Ammon's horn (tissue), 1 donor: ENCODE data around the gene AGAP3.

ENCODE experiments used
- DNase-seq: peaks from one replicate; pipeline ENCODE4 v3.0.0-alpha.2; 2016; ENCODE audit warnings: low spot score

AGAP3 gene

DNA sequence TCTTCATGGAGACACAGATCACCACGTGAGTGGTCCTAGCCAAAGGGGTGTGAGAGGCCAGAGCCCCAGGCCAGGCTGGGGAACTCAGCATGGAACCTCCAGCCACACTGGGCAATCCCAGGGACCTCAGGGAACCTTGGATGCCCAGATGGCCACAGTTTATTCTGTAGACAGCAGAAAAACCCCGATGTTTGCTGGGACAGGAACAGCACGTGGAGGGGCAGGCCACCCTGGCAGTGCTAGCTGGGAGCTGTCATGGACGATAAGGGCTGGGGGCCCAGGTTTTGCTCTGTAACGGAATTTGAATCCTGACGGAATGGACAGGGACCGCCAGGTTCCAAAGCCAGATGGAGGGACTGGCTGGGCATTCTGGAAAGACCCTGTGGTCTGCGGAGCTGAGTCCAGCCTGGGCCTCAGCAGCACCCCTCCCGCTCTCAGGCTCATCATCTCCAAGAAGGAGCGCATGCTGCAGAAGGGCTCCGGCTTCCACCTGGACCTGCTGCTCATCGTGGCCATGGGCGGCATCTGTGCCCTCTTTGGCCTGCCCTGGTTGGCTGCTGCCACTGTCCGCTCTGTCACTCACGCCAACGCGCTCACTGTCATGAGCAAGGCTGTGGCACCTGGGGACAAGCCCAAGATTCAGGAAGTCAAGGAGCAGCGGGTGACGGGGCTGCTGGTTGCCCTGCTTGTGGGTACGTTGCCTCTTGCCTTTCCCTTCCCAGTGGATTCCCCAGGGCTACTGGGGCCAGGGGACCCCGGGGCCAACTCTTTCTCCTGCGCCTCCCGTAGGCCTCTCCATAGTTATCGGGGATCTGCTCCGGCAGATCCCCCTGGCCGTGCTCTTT, 11.2 kb upstream of the AGAP3 start:
- no peak for DNase-seq

GRCh38 chr7:151075662-151075971, 10.7 kb upstream of the AGAP3 start:
- no peak for DNase-seq

GRCh38 chr7:151075978-151076426, 10.3 kb upstream of the AGAP3 start:
- no peak for DNase-seq

GRCh38 chr7:151076863-151077704, 9.2 kb upstream of the AGAP3 start:
- DNase-seq: no peak

- DNase-seq: no peak
These were observed 8.5 kb upstream of the AGAP3 start for GRCh38 chr7:151077705-151078232.

DNA sequence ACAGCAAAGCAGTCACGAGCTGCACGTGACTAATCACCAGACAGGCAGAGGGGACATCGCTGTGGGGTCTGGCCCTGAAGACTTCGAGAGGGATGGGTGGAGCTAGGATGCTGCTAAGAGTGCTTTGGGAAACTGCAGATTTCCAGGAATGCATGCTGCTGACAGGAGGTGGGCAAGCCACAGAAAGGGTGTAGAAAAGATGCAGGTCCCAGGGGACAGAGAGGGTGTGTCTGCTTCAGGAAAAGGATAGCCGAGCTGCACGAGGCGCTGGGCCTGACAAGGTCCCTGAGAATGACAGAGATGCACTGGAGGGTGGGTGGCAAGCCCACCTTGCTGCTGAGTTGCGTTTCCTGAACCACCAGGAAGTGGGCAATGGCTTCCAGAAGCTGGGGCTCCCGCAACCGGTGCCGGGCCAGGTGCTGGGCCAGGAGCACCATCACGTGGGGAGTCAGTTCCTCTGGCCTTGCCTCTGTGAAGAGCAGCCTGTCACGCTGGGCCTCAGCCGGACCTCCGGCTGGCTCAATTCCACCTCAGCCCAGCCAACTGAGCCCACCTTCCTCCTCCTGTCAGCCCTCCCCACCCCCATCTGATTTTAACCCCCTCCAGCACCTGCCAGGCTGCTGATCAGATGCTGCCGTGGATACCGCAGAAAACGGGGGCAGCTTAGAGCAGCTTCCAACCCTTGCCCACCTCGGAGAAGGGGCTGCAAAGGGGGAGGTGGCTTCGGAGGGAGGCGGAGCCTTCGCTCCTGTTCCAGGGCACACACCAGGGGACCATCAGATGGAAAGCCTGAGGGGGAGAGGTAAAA, 7.8 kb upstream of the AGAP3 start:
- DNase-seq: no peak

DNA sequence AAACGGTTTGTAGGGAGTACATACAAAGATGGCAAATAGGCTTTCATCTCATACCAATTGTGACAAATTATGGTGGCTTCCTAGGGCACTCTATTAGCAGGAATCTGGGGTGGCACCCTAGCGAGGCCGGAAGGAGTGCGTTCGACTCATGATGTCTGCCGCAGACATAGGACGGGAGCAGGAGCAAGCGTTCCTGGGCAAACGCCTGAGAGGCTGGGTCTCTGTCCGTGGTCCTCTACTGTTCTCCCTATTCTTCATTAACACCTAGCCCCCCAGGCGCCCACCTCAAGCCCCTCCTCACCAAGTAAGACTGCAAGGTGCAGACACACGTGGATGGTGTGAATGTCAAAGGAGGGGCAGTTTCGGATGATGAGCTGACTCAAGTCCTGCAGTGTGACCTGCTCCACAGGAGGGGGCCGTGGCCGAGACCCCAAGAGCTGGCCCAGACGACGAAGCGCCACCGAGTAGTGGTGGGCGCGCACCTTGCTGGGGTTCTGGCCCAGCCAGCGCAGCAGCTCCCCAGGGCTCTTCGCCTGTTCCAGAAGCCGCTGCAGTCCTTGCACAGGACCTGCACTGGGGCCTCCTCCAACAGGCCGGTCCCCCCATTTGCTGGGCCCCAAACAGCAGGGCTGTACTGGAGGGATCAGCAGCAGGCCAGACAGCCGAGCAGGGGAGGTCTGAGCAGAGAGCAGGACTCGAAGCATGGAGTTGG, 6.9 kb upstream of the AGAP3 start:
- no peak for DNase-seq

- no peak for DNase-seq
These were observed 6.2 kb upstream of the AGAP3 start for GRCh38 chr7:151080067-151080521.

- peak; percentile 95 for DNase-seq
These were observed 5.6 kb upstream of the AGAP3 start, which contains the start of gene FASTK for GRCh38 chr7:151080522-151081169. Gene FASTK, minus strand, starts transcription at chr7:151080809. Its CDS starts 43 bp downstream, at chr7:151080766.

GRCh38 chr7:151081170-151082101, 4.8 kb upstream of the AGAP3 start:
- DNase-seq: no peak

DNA sequence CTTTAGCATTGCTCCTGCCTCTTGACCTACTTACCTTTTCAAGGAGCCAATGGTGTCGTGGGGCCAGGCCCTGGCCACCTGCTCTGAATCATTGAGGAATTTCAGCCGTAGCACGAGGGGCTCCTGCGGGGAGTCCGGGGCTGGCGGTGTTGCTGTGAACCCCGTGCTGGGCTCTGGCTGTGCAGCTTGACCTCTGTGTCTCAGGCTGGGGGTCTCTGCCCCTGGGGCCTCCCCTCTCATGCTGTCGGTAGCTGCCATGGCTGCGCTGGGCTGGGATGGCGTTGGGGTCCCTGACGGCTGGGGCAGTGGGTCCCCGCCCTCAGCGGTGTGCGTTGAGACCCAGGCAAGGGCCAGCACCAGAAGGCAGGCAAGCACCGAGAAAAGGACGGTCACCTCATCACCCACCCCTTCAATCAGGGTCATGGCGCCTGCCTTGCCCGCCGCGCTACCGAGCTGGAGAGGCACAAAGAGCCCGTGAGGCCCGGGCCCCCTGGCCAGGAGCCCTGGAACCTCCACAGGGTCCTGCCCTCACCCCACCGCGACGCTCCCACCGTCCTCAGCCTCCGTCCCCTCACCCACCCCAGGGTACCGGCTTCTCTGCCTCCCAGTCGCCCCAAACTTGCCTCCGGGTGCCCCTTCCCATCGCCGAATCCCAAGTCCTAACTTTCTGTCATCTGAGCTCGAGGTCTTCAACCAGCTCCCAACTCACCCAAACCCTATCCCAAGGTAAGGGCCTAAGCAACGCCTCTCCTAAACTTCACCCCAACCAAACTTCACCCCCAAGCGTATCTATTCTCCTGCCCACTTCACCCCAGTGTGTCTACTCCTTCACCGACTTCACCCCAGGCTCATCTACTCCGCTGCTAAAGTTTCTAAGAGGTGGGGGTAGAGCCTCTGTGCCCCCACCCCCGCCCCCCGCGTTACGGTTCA, 3.9 kb upstream of the AGAP3 start:
- no peak for DNase-seq

DNA sequence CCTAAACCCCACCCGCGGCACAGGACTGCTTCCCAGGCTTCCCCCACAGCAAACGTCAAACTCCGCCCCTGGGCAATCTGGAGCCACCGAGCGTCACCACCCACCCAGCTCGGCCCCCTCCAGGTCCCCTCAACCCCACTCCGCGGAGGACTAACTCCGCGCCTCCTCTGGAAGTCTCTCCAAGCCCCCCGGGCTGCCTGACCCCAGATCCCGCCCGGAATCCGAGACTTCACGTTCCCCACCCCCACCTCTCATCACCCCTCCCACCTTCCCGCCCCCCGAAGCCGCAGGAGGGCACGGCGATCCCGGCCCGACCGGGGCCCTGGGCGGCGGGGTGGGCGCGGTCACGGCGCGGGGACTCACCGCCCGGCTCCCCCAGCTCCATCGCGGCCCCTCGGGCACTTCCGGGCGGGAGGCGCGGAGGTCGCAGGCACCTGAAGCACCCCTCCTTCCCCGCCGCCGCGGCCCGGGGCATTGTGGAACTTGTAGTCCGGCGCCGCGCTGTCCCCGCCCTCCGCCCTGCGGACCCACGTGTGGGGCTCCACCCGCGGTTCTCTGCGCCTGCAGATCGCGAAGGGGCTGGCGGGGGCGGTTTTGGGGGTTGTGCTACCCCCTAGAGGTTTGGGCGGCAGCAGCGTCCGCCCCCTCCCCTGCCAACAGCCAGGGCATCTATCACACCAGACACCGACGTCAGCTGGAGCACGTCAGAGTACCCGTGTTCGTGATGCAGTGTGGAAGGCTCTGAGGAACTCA, 3.0 kb upstream of the AGAP3 start, which contains the start of gene TMUB1:
TMUB1 (minus strand) TSS at position 423 of the 753 bp plus-strand sequence. CDS start 930 bp downstream, outside the sequence.
- peak; percentile 83 for DNase-seq

GRCh38 chr7:151083824-151084160, 2.5 kb upstream of the AGAP3 start:
- no peak for DNase-seq

DNA sequence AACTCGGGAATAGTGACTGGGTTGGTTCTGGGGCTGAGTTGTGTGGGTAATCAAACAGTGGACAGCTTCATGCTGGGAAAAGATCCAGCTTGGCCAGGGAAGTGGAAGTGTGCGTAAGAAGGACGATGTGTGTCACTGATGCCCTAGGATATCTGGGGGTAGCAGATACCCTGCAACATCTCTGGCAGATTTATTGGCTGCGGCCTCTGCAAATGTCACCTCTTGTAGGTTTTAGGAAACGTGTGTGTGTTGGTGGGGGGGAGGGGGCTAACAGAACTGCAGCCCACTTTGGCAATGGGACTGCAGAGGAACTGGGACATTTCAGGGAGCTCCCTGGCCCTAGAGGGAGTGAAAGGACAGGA, 965 bp upstream of the AGAP3 start:
- no peak for DNase-seq

GRCh38 chr7:151086802-151087244, 548 bp downstream of the AGAP3 start:
- DNase-seq: peak; percentile 39

- DNase-seq: peak; percentile 74
These were observed 1.2 kb downstream of the AGAP3 start for GRCh38 chr7:151087245-151088018.
